HUDEP-2 (cell line): Measurements from ENCODE around the gene S100A12.
"Not testable (repeated sequence)": the region's sequence is repeated elsewhere in the genome, so short reads cannot be mapped to it uniquely, and the experiment has no call there.

Experiments
- DNase-seq, 76 experiments: peaks; one replicate each; lab custom pipeline; 2025; ENCODE audit not compliant: unreplicated experiment in 76 of 76; lab: John Stamatoyannopoulos, UW

The S100A12 gene

DNA sequence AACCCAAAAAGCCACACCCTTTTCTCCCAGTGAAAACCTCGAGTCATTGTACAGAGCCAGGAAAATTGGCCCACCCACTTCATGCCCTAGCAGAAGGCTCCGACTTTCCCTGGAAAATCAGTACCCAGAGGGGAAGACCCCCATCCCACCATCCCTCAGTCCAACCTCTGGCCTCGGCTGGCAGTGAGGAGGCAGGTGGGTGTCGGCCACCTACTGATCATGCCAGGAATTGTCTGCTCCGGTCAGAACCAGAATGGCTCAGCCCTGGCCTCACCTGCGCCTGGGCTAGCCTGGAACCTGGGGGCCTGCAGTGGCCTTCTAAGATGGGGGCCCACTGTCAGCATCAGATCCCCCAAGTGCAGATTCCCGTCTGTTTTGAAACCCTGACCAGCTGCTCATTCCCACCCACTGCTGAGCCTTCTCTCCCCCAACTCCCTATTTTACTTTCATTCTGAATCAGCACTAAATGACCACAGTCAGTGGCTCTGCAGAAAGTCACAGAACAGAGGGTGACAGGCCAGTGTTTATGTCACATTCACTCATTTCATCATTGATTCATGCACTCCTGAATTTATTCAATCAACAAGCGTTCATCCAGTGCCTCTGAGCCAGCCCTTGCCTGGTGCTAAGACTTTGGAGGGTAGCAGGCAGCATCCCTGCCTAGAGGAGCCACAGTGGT, 20.8 kb downstream of the S100A12 start:
- no peak for DNase-seq

DNA sequence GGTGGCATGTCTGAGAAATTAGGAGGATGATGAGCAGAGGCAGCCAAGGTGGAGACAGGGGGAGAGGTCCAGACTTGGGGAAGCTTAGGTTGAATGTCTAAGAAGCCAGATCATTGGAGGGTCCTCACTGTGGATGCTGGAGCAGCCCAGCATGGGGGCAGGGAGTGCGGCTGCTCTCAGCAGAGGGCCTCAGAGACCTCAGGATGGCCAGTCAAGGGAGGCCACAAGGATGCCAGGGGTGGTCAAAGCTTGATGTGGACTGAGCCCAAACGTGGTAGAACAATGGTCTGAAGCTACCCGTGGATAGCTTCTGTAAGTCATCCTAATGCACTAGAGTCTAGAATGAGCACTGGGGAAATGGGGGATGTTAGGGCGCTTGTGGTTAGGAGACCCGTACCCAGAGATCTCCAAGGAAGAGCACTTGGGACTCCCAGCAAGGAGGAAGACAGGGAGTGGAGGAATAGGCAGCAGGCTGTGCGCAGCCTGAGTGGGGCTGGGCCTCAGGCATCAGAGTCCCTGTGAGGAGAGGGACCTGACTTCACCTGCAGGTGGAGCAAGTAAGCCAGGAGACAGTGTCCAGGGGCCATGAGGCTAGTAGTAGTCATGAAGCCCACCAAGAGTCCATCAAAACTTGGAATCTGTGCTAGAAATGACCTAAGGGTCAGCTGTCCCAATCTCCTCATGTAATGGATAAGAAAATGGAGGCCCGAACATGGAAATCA, 22.0 kb downstream of the S100A12 start:
- peak in 13 of 76 experiments; percentile 2 to 39 (median 15) for DNase-seq

DNA sequence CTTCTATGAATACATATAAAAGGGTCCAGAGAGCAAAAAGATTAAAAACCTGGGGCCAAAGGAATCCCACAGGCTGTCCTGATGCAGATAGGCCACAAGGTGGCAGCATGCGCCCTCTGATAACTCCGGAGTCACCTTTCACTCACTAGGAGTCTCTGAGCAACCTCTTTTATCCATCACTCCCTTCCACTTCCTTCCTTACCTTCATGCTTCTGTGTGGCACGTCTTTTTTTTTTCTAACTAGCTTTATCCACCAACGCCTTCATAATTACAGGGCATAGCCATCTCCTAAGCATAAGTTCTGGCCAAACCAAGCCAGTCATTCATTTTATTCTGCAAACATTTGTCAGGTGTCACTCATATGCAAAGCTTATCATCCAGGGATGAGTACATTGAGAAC, 22.9 kb downstream of the S100A12 start:
- peak in 55 of 76 experiments; percentile 5 to 70 (median 36) for DNase-seq

DNA sequence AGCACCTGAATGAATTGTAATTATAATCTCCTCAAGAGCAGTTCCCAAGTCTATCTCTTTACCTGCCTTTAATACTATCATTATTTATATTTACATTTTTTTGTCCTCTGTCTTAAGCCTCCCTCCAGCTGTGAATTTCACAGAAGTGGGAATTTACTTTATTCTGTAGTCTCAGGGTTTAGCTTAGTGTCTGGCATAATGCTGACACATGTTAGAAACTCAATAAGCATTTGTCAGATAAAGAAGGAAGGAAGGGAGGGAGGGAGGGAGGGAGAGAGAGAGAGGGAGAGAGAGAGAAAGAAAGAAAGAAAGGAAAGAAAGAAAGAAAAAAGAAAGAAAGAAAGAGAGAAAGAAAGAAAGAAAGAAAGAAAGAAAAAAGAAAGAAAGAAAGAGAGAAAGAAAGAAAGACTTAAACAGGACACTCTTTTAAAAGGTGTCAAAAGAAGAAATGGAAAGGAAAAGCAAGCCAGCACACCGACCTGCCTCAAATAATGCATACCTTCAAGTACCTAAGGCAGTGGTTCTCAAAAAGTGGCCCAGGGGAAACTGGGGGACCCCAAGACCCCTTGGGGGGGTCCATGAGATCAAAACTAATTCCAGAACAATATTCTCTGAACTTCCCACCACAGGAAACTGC, 25.0 kb downstream of the S100A12 start:
- DNase-seq, result no peak

DNA sequence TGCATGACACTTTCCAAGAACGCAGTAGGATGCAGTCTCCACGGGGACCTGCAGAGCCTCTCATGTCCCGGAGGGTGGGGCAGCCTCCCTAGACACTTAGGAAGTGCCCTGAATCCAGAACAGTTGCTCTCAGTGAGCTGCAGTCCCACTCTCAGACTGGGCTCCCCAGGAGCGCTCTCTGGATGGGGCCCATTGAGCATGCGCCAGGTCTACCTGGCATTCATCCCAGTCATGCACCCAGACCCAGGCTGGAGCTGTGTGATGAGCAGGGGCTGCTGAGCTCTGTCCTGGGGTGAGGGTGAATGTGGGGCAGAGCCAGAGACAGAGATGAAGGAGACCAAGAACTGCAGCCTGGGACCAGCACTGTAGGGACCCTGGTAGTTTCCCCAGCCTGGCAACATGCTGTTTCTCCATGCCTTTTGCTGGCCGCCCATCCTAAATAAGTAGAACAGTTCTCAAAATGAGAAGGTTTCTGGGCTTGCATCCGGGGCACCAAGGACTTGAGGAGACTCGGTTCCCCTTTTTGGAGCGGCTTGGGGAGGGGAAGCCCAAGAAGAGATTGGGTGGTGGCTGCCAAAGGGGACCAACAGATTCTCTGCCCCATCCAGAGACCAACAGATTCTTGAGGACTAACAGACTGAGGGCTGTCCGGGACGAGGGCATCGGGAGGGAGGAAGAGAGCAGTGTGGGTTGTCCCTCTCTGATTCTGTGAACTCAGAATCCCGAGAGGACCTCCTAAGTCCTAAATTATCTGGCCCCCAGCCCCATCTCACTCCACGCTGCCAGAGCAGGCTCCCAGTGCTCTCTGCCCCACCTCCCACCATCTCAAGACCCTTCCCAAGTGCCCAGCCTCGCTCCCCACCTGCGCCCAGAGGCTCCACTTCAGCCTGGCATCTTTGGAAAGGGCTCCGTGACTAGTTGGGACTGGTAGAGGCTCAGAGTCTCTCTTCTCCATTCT, 25.8 kb downstream of the S100A12 start:
- DNase-seq, result peak in 13 of 76 experiments; percentile 6 to 39 (median 10)

DNA sequence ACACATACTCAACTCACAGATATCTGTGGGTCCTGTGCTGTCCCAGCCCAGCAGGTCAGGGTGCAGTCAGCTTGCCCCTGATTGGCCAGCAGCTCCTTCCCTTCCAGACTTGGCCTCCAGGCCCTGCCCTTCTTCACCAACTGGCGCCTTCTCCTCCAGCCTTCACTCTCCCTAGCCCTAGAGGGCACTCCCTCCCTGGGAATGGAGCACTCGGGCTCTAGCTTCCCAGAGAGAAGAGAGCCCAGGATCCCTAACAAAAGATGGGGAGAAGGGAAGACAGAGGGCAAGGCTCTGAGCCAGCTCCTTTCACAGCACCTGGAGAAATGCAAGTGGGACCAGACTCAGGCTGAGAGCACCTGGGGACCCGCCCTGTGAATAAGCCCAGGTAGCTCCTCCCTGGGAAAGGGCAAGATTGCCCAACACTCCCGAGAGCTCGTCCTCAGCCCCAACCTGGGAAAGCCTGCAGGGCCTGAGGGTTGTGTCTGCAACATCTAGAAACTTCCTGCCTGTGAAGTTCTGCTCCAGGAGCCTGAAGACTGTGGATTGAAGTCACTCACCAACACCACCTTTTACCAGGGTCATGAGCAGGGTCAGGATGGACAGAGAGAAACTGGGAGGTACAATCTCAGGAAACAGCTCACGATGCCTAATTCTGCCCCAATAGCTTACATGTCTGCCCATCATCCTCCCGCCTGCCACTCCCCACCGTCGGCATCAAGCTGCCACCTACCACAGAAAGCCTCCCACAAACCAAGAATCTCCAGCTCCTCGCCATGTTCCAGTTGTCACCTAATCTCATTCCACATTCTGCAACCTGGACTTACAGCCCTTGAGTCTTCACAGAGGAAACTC, 26.7 kb downstream of the S100A12 start, which contains the start of gene PGLYRP4:
TSS of gene PGLYRP4 (minus strand) at position 331 of the 852 bp plus-strand sequence. CDS start 909 bp downstream, outside the sequence.
- DNase-seq, result no peak

DNA sequence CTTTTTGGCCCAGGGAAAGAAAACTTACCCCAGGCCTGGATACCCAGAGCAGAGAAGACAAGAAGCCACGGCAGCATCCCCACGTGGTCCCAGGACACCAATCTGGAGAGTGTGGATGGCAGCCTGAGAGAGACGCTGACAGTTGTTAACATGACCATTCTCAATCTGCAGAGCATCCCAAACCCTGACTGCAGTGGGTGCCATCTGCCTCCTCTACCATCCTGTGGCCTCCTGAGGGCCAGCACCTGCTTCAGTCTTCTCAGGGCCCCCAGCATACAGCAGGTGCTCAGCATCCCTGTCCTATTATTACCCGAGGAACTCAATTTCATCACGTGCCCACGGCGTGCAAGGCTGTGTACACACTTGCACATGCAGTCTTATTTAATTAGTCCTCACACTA, 27.6 kb downstream of the S100A12 start:
- DNase-seq, result no peak

GRCh38 chr1:153347049-153347448, 28.4 kb downstream of the S100A12 start:
- DNase-seq, result not testable (repeated sequence)

DNA sequence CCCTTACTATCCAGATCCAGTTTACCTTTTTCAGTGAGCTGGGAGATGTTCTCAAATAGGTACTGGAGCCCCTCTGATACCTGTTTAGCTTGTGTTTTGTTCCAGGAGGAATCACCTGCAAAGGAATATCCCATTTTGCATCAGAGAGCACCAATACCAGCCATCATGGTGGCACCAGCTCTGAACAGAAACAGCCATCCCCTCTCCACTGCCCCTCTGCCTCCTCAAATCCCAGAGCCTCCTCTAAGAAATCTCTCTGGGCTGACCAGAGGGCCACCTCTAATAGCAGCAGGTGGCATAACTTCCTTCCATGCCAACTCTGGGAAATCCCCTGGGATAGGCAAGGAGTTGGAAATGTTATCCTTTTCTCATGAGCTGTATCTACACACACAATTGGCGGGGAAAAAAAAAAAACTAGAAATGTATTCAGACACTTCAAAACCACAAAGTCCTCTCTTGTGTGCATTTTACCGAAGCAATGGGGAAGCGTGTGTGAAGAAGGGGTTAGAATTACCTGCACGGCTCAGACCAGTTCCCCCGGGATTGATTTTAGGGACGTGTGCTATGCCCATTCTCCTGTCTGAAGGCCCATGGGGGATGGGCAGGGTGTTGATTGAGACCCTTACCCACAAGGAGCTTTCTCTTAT, 29.2 kb downstream of the S100A12 start:
- no peak for DNase-seq

- DNase-seq, result no peak
Measured at GRCh38 chr1:153345187-153346076, 30.0 kb downstream of the S100A12 start.

- peak in 4 of 76 experiments; percentile 9 to 40 (median 25) for DNase-seq
Measured at GRCh38 chr1:153344718-153345025, 30.7 kb downstream of the S100A12 start.

DNA sequence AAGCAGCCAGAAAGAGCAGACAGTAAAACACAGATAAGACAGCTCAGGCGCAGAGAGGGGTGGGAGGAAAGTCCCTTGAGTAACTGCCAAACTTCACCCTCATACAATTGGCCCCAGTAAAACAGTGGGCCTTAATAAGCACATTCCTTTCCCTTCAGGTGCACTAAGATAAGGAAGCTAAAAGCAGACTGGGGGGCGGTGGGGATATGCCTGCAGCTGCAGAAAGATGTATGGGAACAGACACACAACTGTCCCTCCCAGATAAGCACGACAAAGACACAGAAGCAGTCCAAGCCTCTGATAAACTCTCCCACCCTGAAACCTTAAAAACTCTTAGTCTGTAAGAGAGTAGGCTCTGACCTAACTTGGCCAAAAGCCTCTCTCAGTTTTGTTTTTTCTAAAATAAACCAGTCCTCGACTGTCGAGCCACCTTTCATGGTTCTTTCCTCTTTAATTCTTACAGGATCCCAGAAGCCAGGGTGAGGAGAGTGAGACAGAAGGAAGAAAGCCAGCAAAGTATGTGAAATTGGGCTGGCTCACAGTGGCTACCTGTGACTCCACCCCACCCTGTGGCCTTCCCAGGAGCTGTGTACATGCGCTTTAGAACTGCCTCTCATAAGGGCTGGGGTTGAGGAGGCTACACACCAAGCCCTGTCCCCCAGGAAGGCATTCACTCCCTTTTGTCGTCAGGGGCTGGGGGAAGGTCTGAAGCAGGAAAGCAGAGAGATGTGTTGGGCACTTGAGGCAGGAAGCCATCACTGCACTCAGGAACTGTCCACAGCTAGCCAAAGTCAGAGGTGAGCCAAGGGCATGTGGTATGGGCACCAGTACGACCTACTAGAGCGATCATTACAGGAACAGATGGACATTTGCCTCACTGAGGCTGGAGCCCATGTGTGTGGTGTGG, 31.4 kb downstream of the S100A12 start:
- peak in 75 of 76 experiments; percentile 33 to 98 (median 89) for DNase-seq

GRCh38 chr1:153343040-153343681, 32.3 kb downstream of the S100A12 start:
- DNase-seq, result peak in 1 of 76 experiments; percentile 64

GRCh38 chr1:153342178-153342577, 33.2 kb downstream of the S100A12 start:
- peak in 25 of 76 experiments; percentile 6 to 60 (median 37) for DNase-seq

- no peak for DNase-seq
Measured at GRCh38 chr1:153341431-153341934, 33.9 kb downstream of the S100A12 start.

DNA sequence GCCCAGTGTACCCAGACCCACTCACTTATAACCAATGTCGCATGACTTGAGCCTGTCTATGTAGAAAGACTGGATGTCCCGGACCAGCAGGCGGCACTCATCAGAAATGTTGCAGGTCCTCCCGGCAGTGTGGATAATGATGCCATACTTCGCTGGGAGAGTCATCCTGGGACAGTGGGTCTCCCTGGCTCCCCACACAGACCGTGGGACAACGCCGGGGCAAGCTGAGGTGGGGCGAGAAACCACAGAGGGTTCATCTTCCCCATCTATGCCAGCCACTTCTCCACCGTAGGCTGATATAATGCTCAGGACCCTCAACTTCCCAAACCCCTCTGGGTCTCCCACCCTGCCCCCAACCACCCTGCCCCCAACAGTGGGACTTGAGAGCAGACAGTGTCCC, 35.1 kb downstream of the S100A12 start:
- no peak for DNase-seq
